Uterus (tissue), 2 donors: ENCODE results near the gene XYLB.
"Not testable (repeated sequence)": the region's sequence is repeated elsewhere in the genome, so short reads cannot be mapped to it uniquely, and the experiment has no call there.

Experiments used
- CTCF ChIP-seq, 4 experiments: fragments of 200-600 bp in 2 of 4; fragments of 450-650 bp in 2 of 4; sonication (generic) in 2 of 4; IDR thresholded peaks; one replicate each; pipeline ENCODE4 v1.5.1; 2016 to 2019; ENCODE audit warnings: antibody characterized with exemption in 4 of 4, mild to moderate bottlenecking in 2 of 4, moderate library complexity in 1 of 4
- POLR2A ChIP-seq, 2 donors: fragments of 450-650 bp; IDR thresholded peaks; one replicate each; pipeline ENCODE4 v1.6.1; 2016; ENCODE audit warnings: antibody characterized with exemption in 2 of 2, mild to moderate bottlenecking in 1 of 2, moderate library complexity in 1 of 2

GRCh38 chr3:38432871-38433658, 86.5 kb downstream of the XYLB start:
- TF ChIP-seq CTCF, POLR2A (IDR thresholded peaks at IDR 0.05): not testable (repeated sequence)
